NT2/D1 (cell line): Measurements from ENCODE around the gene OSBP2.

Experiments
- DNase-seq: peaks from one replicate; pipeline ENCODE4 v3.0.0-alpha.2; 2011; ENCODE audit warnings: low read depth, low spot score
- H3K27me3 ChIP-seq: 2 replicates; pipeline ENCODE4 v1.6.0; 2011; ENCODE audit warnings: mild to moderate bottlenecking; ENCODE audit not compliant: insufficient read length, insufficient read depth
- H3K36me3 ChIP-seq: 2 replicates; pipeline ENCODE4 v1.6.1; 2011; ENCODE audit warnings: mild to moderate bottlenecking, low read length, mixed read lengths; ENCODE audit not compliant: insufficient read depth, insufficient read length
- H3K4me1 ChIP-seq: 2 replicates; pipeline ENCODE4 v1.5.1; 2011; ENCODE audit not compliant: insufficient read depth, insufficient read length
- H3K4me3 ChIP-seq: 2 replicates; pipeline ENCODE4 v1.5.1; 2011; ENCODE audit warnings: low read depth; ENCODE audit not compliant: insufficient read length
- H3K9ac ChIP-seq: 2 replicates; pipeline ENCODE4 v1.6.0; 2011; ENCODE audit warnings: low read depth; ENCODE audit not compliant: insufficient read length
- H3K9me3 ChIP-seq: 2 replicates; pipeline ENCODE4 v1.5.1; 2011; ENCODE audit warnings: mild to moderate bottlenecking, low read length; ENCODE audit not compliant: insufficient read depth
- SUZ12 ChIP-seq: IDR thresholded peaks from 2 replicates; pipeline ENCODE4 v1.6.1; 2011; ENCODE audit not compliant: insufficient read length, insufficient read depth; ENCODE audit errors: extremely low read depth
- YY1 ChIP-seq: IDR thresholded peaks from 2 replicates; pipeline ENCODE4 v1.6.1; 2011; ENCODE audit not compliant: insufficient read length, insufficient read depth
- ZNF274 ChIP-seq: IDR thresholded peaks from 2 replicates; pipeline ENCODE4 v1.6.1; 2011; ENCODE audit warnings: mild to moderate bottlenecking, low read depth, low read length

OSBP2 gene

GRCh38 chr22:30872285-30873041 lies 177.8 kb downstream of the OSBP2 start:
- Histone ChIP-seq H3K9ac (no peak overlapping the region), H3K4me1 (peaks cover 10% of the 10 kb centered on the region), H3K27me3 (no peaks in the 10 kb centered on the region), H3K9me3 (no peaks in the 10 kb centered on the region), H3K4me3 (no peak overlapping the region), H3K36me3 (no peaks in the 10 kb centered on the region)
- DNase-seq, result no peak
- TF ChIP-seq ZNF274 (no peak), YY1 (no peak), SUZ12 (no peak)

DNA sequence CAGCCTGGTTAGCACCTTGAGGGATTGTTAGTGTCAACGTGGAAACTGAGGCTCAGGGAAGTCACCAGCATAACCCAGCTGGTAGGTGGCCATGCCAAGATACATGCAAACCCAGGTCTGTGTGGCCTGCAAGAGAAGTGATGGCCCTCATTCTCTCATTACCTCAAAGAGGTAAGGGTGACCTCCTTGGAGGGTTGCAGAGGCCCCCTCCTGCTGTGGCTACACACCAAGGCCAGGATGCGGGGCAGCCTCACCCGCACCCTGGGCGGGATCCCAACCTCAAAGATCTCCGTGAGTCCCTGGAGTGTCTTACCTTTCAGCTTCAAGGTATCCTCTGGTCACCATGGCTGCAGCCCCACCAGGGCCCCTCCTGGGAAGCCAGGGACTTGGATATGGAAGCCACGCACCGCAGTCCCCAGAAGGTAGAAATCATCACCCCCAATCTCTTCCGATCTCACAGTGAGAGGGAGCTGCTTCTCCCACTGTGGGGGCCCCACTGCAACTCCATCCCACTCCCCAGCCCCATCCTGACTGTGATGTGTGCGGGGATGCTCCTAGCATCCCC lies 178.5 kb downstream of the OSBP2 start:
- no peaks in the 10 kb centered on the region for H3K36me3 ChIP-seq
- no peaks in the 10 kb centered on the region for H3K9me3 ChIP-seq
- no peak overlapping the region for H3K4me3 ChIP-seq
- H3K27me3 ChIP-seq, result no peaks in the 10 kb centered on the region
- no peak for DNase-seq
- no peak overlapping the region for H3K9ac ChIP-seq
- TF ChIP-seq ZNF274 (no peak), SUZ12 (no peak), YY1 (no peak)
- peaks cover 11% of the 10 kb centered on the region for H3K4me1 ChIP-seq

DNA sequence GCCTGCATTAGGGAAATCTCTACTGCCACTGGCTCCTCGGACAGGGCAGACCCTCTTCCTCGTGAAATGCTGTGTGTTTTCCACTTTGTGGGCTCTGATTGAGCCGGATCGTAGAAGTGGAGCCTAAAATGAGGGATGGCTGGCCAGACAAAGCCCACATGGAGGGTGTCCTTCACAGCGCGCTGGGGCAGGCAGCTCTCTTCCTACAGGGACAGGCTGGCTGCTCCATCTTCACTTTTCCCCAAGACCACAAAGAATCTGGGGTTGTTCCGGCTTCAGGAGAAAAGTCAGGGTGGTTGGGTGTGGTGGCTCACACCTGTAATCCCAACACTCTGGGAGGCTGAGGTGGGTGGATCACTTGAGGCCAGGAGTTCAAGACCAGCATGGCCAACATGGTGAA lies 179.0 kb downstream of the OSBP2 start:
- Histone ChIP-seq H3K9ac (no peak overlapping the region), H3K36me3 (no peaks in the 10 kb centered on the region), H3K4me1 (peaks cover 6% of the 10 kb centered on the region), H3K9me3 (no peaks in the 10 kb centered on the region), H3K4me3 (no peak overlapping the region), H3K27me3 (no peaks in the 10 kb centered on the region)
- DNase-seq, result no peak
- TF ChIP-seq YY1 (no peak), SUZ12 (no peak), ZNF274 (no peak)

DNA sequence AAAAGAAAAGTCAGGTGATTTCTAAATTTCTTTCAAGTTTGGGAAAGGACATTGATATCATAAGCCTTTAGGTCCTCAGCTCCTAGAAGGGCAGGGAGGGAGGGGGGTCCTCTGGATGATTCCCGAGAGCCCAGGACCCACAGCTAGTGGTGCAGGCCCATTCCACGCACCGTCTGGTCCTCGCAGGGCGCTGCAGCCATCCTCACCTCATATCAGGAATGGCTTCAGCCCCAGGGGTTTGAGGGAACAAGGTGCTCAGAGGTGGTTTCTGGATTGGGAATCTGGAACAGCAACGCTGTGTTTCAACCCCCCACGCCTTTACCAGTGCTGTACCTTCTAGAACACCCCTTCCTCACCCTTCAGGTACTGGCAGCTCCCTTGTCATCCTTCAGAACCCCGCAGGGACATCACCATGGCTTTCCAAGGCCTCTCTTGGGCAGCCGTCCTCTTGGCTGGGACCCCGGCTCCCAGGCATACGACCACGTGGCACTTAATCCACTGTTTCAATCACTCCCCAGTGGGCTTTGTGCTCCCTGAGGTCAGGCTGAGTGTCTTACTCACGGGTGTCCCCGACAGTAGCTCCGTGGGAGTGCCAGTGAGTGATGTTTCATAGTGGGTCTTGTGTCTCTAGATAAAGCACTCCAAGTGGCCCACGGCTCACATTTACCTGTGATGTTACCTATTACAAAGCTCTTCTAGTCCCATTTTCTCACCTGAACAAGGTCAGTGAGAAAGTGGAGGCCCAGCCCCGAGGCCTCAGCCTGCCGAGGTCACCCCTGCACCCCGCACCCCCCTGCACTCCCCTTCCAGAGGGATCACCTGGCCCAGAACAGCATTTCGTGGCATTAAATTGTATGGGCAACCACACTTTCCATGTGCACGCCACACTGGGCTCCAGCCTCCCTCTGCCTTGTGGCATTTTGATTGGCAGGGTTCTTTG lies 180.0 kb downstream of the OSBP2 start:
- Histone ChIP-seq H3K4me1 (peaks cover 4% of the 10 kb centered on the region), H3K4me3 (no peak overlapping the region), H3K36me3 (no peaks in the 10 kb centered on the region), H3K27me3 (no peaks in the 10 kb centered on the region), H3K9ac (no peak overlapping the region), H3K9me3 (no peaks in the 10 kb centered on the region)
- DNase-seq, result no peak
- TF ChIP-seq SUZ12 (no peak), YY1 (no peak), ZNF274 (no peak)

- no peaks in the 10 kb centered on the region for H3K27me3 ChIP-seq
- peaks cover 4% of the 10 kb centered on the region for H3K4me1 ChIP-seq
- no peak for DNase-seq
- H3K36me3 ChIP-seq, result no peaks in the 10 kb centered on the region
- TF ChIP-seq ZNF274 (no peak), YY1 (no peak), SUZ12 (no peak)
- no peak overlapping the region for H3K4me3 ChIP-seq
- no peaks in the 10 kb centered on the region for H3K9me3 ChIP-seq
- no peak overlapping the region for H3K9ac ChIP-seq
Observed at GRCh38 chr22:30875481-30876215, 181.0 kb downstream of the OSBP2 start.

GRCh38 chr22:30876221-30876751 lies 181.6 kb downstream of the OSBP2 start:
- Histone ChIP-seq H3K9ac (no peak overlapping the region), H3K27me3 (no peaks in the 10 kb centered on the region), H3K4me1 (peaks cover 2% of the 10 kb centered on the region), H3K36me3 (no peaks in the 10 kb centered on the region), H3K4me3 (no peak overlapping the region), H3K9me3 (no peaks in the 10 kb centered on the region)
- DNase-seq, result no peak
- TF ChIP-seq ZNF274, result no peak
- no peak for TF ChIP-seq SUZ12
- no peak for TF ChIP-seq YY1
